ENCODE measurements around the gene CDH6. TPM values are rescaled to one million over a fixed set of nuclear protein-coding genes. Genes with fewer than 3 reads are reported as not detected.

CDH6 gene
- polyA plus RNA-seq (2012; rRNA removed), result 1.1 and 1.4 TPM in 2 replicates
- 0.93 and 0.96 TPM in 2 replicates for polyA plus RNA-seq (2012; cell fraction: cytosol; rRNA removed)
- polyA plus RNA-seq (2012; cell fraction: nucleus; rRNA removed), result 0.42 and 0.94 TPM in 2 replicates

- Histone ChIP-seq H3K79me2 (ENCODE audit: insufficient read depth) (no peaks in the 10 kb centered on the region), H3K4me3 (ENCODE audit: low read depth in 2 of 2, low read length in 1 of 2) (peak within 1 kb of the TSS; percentile 43 to 63), H3K9me3 (no peaks in the 10 kb centered on the region), H3K27me3 (ENCODE audit: insufficient read depth) (peaks cover 39% of the 10 kb centered on the region), H4K20me1 (ENCODE audit: insufficient read depth) (no peaks in the 10 kb centered on the region), H3F3A (replicated peaks; ENCODE audit: insufficient read depth) (peaks cover 8% of the 10 kb centered on the region), H3K9me2 (no peaks in the 10 kb centered on the region), H2AFZ (ENCODE audit: low read depth) (peak within 1 kb of the TSS; percentile 76), H3K4me1 (ENCODE audit: control insufficient read depth in 1 of 2, insufficient read depth in 2 of 2, low read depth in 1 of 2, low read length in 1 of 2) (peaks cover 0 to 3% of the 10 kb centered on the region in 2 experiments; a peak in 1 of 4 replicates), H3K4me2 (peak within 1 kb of the TSS; percentile 84), H3K27ac (ENCODE audit: low read depth in 2 of 2, low read length in 1 of 2) (no peak within 1 kb of the TSS), H3K9ac (no peak within 1 kb of the TSS), H3K36me3 (replicated peaks in 1 of 2; ENCODE audit: control insufficient read depth in 1 of 2, insufficient read depth in 2 of 2, low read length in 1 of 2) (no peaks in the 10 kb centered on the region)
- 1% methylated on average over 29 of the region's 67 CpGs for WGBS (ENCODE audit: low lambda C conversion rate)
- TF ChIP-seq JUND (IDR thresholded peaks at IDR 0.05), result no peak
- no peak for TF ChIP-seq GATA2 (CRISPR knock-in tag; IDR thresholded peaks at IDR 0.05)
- TF ChIP-seq FOXM1 (IDR thresholded peaks at IDR 0.05; ENCODE audit: low read depth), result no peak
- TF ChIP-seq GABPA (IDR thresholded peaks at IDR 0.05; ENCODE audit: low read depth), result no peak
- TF ChIP-seq TEAD4 (IDR thresholded peaks at IDR 0.05; ENCODE audit: borderline replicate concordance, insufficient read depth), result no peak
- peak; percentile 59; the same call in 1 of the 2 replicates for TF ChIP-seq EZH2phosphoT487 (IDR thresholded peaks at IDR 0.05; ENCODE audit: borderline replicate concordance, low read depth)
- no peak for TF ChIP-seq RCOR1 (IDR thresholded peaks at IDR 0.05; ENCODE audit: low read length)
- CTCF ChIA-PET, result interaction anchor here (0.7 to 1.2 kb wide), 2 partner anchors 9 to 629 kb away, joined by 3 to 4 read pairs; no protein-coding TSS in a partner anchor
- DNase-seq, result peak; percentile 75
- POLR2A ChIA-PET, result no interaction called here
Observed at GRCh38 chr5:31193591-31194467, at the start of gene CDH6. Gene CDH6, plus strand, starts transcription at chr5:31193686. Its CDS starts 73,788 bp downstream, at chr5:31267474.

GRCh38 chr5:31144364-31144763, 49.1 kb upstream of the CDH6 start:
- H3K36me3 ChIP-seq (replicated peaks in 1 of 2; ENCODE audit: control insufficient read depth in 1 of 2, insufficient read depth in 2 of 2, low read length in 1 of 2), result no peaks in the 10 kb centered on the region
- DNase-seq, result no peak
- H3K9me3 ChIP-seq, result no peaks in the 10 kb centered on the region
- H3K4me3 ChIP-seq (ENCODE audit: low read depth in 2 of 2, low read length in 1 of 2), result no peak overlapping the region
- H2AFZ ChIP-seq (ENCODE audit: low read depth), result no peak overlapping the region
- H3K9me2 ChIP-seq, result no peaks in the 10 kb centered on the region
- H3K79me2 ChIP-seq (ENCODE audit: insufficient read depth), result no peaks in the 10 kb centered on the region
- WGBS (ENCODE audit: low lambda C conversion rate), result 3% methylated on average over 7 of the region's 7 CpGs
- H3K9ac ChIP-seq, result no peak overlapping the region
- CTCF ChIA-PET, result no interaction called here
- POLR2A ChIA-PET, result no interaction called here
- H3K4me1 ChIP-seq (ENCODE audit: control insufficient read depth in 1 of 2, insufficient read depth in 2 of 2, low read depth in 1 of 2, low read length in 1 of 2), result no peaks in the 10 kb centered on the region
- no peaks in the 10 kb centered on the region for H3F3A ChIP-seq (replicated peaks; ENCODE audit: insufficient read depth)
- TF ChIP-seq TEAD4 (IDR thresholded peaks at IDR 0.05; ENCODE audit: borderline replicate concordance, insufficient read depth), result no peak
- TF ChIP-seq GATA2 (CRISPR knock-in tag; IDR thresholded peaks at IDR 0.05), result no peak
- no peak for TF ChIP-seq RXRA (IDR thresholded peaks at IDR 0.05; ENCODE audit: borderline replicate concordance, low read depth)
- TF ChIP-seq, protein P1, sequence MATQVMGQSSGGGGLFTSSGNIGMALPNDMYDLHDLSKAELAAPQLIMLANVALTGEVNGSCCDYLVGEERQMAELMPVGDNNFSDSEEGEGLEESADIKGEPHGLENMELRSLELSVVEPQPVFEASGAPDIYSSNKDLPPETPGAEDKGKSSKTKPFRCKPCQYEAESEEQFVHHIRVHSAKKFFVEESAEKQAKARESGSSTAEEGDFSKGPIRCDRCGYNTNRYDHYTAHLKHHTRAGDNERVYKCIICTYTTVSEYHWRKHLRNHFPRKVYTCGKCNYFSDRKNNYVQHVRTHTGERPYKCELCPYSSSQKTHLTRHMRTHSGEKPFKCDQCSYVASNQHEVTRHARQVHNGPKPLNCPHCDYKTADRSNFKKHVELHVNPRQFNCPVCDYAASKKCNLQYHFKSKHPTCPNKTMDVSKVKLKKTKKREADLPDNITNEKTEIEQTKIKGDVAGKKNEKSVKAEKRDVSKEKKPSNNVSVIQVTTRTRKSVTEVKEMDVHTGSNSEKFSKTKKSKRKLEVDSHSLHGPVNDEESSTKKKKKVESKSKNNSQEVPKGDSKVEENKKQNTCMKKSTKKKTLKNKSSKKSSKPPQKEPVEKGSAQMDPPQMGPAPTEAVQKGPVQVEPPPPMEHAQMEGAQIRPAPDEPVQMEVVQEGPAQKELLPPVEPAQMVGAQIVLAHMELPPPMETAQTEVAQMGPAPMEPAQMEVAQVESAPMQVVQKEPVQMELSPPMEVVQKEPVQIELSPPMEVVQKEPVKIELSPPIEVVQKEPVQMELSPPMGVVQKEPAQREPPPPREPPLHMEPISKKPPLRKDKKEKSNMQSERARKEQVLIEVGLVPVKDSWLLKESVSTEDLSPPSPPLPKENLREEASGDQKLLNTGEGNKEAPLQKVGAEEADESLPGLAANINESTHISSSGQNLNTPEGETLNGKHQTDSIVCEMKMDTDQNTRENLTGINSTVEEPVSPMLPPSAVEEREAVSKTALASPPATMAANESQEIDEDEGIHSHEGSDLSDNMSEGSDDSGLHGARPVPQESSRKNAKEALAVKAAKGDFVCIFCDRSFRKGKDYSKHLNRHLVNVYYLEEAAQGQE (IDR thresholded peaks at IDR 0.05; ENCODE audit: low read depth, low read length), result no peak
- no peak for TF ChIP-seq FOXM1 (IDR thresholded peaks at IDR 0.05; ENCODE audit: low read depth)
- no peak for TF ChIP-seq SIN3A (IDR thresholded peaks at IDR 0.05; ENCODE audit: borderline replicate concordance, low read depth, low read length)
- no peak for TF ChIP-seq RCOR1 (IDR thresholded peaks at IDR 0.05; ENCODE audit: low read length)
- no peak for TF ChIP-seq IRF3 (IDR thresholded peaks at IDR 0.05; ENCODE audit: low read depth, low read length)
- TF ChIP-seq MEF2A (IDR thresholded peaks at IDR 0.05; ENCODE audit: borderline replicate concordance, low read depth), result no peak
- TF ChIP-seq CHD2 (IDR thresholded peaks at IDR 0.05; ENCODE audit: low read length, partially characterized antibody), result no peak
- TF ChIP-seq NRF1 (IDR thresholded peaks at IDR 0.05; ENCODE audit: low read depth, low read length), result no peak
- TF ChIP-seq, protein P2, sequence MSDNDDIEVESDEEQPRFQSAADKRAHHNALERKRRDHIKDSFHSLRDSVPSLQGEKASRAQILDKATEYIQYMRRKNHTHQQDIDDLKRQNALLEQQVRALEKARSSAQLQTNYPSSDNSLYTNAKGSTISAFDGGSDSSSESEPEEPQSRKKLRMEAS (IDR thresholded peaks at IDR 0.05; ENCODE audit: low read depth), result no peak
- H3K27ac ChIP-seq (ENCODE audit: low read depth in 2 of 2, low read length in 1 of 2), result no peak overlapping the region
- H4K20me1 ChIP-seq (ENCODE audit: insufficient read depth), result no peaks in the 10 kb centered on the region
- no peaks in the 10 kb centered on the region; the same call in 1 of the 2 replicates for H3K27me3 ChIP-seq (ENCODE audit: insufficient read depth)
- no peak overlapping the region for H3K4me2 ChIP-seq
